Activated T-cell treated with anti-CD3 and anti-CD28 coated beads for 1 hour (primary cell): ENCODE results near the gene SMYD3.
"Not testable (repeated sequence)": the region's sequence is repeated elsewhere in the genome, so short reads cannot be mapped to it uniquely, and the experiment has no call there.

Source experiments
- DNase-seq: peaks from one replicate; pipeline ENCODE4 v3.0.0-alpha.2; 2020; ENCODE audit warnings: low read depth

SMYD3 gene

DNA sequence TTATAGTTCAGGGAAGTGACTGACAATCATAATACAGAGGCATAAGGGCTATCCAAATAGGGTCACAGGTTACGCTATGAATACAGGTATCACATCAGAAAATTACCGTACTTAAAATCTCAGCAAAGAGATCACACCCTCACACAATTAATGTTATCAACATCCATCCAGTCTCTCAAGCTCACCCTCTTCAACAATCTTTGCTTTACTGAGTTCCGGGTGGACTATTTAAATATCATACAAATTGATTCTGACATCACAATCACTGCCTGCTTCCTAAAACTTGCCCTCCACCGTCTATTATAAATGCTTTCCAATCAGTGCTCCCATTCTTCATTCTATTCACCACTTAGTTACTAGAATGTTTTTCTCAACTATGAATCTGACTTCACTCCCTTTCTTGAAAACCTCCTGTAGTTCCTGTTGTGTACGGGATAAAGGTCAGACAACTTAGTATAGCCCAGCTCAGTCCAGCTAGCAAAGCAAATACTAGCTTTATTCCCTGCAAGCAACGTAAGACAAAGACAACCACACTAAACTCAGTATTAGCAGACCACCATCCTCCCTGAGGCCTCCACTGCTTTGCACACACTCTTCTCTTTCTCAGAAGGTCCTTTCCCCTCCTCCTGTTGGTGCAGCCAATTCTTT, 398.7 kb downstream of the SMYD3 start:
- no peak for DNase-seq

DNA sequence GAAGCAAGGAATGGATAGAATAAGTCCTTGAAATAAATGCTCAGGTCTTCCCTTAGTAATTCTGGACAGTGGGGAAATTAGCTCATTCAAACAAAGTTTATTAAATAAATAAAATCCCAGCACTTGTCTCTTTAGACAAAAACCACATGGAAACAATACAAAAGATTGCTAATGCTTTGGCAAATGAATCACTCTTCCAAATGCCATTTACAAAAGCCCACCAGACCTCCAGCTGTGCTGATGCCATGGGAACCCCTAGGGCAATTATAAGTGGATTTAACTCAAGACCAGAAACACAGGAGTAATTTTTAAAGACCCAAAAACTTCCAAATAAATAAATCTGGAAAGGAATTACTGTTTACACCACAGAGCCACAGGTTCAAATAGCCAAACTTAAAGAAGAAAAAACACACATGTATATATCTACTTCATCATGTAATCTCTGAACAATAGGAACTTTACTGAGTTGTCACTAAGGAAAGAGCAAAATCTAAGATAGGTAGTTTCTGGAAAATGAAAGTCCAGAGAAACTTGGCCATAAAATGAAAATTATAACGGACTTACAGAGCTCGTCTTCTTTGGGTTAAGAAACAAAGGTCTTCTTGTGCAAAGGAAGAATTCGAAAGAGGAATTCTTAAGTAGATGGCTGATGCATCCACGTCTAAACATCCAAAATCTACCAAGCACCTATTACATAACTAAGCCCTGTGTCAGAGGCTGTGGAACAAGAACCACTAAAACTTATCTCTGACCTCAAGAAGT, 399.4 kb downstream of the SMYD3 start:
- DNase-seq: no peak

DNA sequence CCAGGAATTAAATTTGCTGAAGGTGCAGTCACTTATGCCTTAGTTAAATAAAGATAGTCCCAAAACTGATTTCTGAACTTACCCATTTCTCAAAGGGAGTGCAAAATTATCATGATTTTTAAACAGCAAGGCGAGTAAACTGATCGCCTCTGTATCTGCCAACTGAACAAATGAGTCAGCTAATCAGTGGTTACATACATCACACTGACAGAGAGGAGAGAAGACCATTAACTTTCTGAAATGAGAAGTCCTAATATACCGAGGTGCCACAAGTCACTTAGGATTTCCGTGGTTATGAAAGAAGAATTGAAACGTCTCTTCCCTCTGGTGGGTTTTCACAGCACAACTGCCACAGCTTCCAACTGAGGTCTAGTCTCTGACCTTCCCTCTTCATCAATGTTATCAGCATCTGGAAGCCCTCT, 400.7 kb downstream of the SMYD3 start:
- no peak for DNase-seq

DNA sequence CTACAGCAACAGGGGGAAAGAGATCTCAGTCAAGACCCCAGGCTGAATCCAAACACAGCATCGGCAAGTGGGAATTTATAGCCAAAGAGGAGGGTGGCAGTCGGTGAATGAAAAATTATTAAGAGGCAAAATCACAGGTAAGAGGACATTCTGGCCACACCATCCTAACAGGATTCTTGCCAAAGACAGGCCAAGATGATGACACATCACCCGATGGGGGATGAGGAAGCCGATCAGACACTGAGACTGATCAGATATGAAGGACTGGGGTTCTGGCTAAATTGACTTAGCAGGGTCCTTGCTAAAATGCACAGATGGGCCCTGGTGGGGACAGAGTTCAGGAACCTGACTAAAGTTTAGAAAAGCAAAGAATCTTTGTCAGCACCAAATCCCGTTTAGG, 402.2 kb downstream of the SMYD3 start:
- DNase-seq: no peak

DNA sequence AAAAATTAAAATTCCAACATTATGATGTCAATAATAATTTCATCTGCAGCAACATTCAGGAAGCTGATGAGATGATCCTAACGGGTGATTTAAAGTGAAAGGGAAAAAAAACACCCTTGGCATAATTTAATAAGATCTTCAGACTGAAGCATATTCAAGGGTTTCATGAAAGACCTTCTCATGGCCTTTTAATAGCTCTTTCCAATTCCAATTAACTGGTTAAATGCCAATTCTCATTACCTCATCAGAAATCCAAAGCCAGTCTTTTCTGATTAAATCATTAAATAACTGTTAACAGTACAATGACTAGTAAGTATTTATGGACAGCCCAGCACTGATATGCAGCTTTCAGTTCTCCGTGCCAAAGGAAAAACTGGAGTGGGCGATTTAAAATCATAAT, 407.5 kb downstream of the SMYD3 start:
- DNase-seq: no peak

DNA sequence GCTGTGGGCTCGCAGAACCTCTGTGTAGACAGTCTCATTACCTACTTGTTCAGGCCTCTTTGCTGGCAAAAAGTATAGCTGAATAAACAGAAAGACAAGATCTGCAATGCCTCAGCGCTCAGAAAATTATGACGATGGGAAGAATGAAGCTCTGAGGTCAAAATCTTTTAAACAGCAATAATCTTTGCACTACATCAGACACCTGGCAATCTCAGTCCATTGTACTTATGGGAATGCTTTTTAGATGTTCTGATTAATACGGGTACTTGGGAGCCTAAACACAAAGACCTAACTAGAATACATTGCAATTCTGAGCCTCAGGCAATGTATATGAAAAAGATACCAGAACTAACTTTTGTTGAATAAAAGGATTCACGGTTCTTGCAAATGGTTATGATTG, 410.7 kb downstream of the SMYD3 start:
- no peak for DNase-seq

DNA sequence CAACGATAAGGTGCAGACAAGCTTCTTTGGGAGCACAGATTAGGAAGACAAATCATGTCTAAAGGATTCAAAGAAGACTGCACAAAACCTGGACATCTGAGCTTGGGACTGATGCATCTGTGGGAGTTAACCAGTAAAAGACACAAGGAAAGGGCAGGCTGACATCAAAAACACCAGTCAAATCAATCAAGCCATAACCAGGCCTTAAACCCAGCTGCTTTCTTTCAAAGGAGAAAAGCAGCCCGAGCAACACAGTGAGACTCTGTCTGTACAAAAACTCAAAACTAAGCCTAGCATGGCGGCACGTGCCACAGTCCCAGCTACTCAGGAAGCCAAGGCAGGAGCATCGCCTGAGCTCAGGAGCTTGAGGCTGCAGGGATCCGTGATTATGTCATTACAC, 411.6 kb downstream of the SMYD3 start:
- DNase-seq: no peak

DNA sequence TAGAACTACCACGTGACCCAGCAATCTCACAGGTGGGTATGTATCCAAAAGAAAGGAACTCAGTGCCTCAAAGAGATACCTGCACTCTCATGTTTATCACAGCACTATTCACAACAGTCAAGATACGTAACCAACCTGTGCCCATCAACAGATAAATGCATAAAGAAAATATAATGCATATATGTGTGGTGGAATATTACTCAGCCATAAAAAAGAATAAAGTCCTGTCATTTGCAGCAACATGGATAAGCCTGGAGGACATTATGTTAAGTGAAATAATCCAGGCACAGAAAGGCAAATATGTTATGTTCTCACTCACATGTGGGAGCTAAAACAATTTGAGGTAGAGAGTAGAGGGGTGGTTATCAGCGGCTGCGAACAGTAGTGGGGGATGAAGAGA, 413.8 kb downstream of the SMYD3 start:
- DNase-seq: no peak

DNA sequence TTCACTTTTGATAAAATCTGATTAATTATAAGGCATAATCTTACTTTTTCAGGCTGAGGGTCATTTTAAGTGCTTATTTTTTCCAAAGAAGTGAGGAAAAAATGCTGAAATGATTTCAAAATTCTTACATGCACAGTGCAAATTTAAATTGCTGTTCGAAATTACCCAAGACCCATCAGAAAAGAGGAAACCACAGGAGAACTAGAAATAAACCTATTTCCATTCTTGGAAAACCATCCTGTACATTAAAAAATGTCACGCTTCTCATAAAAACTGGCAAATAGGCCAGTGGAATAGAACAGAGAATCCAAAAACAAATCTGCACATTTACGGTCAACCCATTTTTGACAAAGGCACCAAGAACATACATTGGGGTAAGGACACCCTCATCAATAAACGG, 414.9 kb downstream of the SMYD3 start:
- DNase-seq: no peak

DNA sequence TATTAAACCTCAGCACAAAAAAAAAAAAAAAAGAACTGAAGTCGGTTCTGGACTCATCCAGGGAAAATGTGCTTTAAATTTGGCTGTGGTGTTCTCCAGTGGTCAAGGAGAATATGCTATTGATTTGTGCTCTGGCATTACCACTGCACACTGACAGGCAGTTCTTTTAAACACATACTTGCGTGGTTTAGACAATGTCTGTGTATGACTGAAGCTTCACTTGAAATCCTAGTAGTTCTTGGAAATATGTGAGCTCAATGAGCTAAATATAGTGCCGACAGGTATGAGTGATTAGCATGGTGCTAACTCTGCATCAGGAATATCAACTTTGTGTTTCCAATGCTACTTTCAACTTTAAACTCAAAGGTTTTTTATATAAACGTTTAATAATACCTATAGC, 415.6 kb downstream of the SMYD3 start:
- DNase-seq: no peak

DNA sequence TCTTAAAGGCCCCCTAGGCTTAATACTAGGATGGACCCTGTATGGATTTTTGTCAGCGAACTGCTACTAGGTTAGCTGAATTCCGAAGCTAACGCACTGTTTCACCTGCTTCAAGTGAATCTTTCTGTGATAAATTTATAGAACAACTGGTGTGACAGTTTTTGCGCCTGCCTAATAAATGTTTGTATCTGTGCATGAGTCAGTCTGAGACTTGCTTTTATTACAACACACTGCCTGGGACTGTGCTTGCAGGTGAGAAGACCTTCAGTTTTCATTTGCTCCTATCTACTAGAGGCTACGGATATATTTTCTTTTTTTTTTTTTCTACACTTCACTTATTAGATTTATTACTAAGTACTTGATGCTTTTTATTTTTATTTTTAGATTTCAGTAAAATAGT, 420.9 kb downstream of the SMYD3 start:
- DNase-seq: no peak

DNA sequence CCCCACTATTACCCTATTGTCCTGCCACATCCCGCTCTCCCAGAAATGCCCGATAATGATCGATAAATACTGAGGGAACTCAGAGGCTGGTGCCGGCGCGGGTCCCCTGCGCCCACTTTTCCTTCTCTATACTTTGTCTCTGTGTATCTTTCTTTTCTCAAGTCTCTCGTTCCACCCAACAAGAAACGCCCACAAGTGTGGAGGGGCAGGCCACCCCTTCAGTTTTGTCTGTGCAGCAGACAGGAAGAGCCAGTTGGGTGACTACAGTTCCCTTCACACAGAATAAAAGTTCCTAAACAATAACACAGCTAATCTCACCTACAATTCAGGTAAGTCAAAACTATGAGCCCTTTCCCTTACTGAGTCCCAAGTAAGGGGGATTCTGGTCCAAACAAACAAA, 423.7 kb downstream of the SMYD3 start:
- no peak for DNase-seq

DNA sequence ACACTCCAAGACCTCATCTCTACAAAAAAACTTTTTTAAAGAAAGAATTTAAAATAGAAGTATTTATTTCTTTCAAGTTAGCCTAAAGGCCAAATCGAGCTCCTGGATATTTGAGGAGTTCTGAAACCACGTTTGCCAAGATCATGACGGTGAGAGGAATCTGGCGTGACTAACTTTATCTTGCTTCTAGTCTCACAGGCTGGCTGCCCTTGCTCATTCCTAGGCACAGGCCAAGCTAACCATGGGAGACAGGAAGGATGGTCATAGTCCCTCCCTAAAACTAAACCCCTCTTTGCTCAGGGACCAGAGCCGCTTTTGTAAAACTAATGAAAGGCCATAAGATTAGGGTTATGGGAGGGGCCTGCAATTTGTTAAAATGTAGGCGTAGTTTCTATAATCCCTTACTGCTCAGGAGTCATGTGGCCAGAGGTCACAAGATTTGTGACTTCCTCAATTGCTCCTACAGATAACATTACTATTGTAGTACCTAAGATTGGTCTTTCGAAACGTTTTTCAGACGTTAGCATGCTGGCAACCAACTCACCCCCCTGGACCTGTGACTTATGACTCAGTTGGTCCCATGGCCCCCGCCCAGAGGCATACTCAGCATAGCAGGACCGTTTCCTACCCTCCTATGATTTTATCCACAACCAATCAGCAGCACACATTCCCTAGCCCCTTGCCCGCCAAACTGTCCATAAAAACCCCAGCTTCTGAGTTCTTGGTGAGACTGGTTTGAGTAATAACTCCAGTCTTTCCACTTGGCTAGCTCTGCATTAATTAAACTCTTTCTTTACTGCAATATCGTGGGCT, 425.0 kb downstream of the SMYD3 start:
- no peak for DNase-seq

DNA sequence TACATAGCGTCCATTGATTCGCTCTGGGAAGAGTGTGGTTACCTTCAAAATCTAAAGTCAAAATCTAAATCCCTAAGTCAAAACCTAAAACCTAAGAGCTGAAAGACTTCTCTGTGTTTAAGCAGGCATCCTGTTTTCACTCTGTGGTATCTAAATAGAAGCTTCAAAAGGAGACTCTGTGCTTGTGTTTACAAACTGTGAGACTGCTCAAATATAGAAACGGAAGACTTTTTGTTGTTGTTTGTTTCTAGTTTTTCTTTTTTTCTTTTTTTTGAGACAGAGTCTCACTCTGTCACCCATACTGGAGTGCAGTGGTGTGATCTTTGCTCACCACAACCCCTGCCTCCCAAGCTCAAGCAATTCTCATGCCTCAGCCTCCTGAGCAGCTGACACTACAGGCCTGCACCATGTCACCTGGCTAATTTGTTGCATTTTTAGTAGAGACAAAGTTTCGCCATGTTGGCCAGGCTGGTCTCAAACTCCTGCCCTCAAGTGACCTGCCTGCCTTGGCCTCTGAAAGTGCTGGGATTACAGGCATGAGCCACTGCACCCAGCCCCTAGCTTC, 425.9 kb downstream of the SMYD3 start:
- no peak for DNase-seq

DNA sequence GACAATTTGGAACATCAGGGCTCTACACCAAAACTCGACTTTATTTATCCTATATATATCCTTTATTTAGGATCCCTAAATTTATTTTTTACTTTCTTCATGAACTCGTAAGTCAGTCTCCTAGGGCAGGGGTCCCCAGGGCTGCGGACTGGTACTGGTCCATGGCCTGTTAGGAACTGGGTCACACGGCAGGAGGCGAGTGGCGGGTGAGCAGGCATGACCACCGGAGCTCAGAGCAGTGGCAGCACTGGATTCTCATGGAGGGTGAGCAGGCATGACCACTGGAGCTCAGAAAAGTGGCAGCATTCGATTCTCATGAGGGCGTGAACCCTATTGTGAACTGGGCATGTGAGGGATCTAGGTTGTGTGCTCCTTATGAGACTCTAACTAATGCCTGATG, 427.0 kb downstream of the SMYD3 start:
- no peak for DNase-seq

DNA sequence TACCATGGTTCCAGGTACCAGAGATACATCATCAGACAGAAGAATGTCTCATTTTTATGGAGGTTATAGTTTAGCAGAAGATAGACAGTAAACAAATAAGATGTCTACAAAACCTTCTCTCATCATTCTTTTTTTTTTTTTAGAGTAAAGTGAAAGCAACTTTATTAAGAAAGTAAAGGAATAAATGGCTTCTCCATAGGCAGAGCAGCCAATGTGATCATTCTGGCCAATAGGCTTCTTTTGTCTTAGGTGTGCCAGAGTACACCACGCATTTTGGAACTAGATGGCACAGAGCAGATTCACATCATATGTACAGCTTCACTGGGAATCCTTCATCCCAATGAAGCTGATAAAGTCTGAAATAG, 428.2 kb downstream of the SMYD3 start:
- DNase-seq: no peak

DNA sequence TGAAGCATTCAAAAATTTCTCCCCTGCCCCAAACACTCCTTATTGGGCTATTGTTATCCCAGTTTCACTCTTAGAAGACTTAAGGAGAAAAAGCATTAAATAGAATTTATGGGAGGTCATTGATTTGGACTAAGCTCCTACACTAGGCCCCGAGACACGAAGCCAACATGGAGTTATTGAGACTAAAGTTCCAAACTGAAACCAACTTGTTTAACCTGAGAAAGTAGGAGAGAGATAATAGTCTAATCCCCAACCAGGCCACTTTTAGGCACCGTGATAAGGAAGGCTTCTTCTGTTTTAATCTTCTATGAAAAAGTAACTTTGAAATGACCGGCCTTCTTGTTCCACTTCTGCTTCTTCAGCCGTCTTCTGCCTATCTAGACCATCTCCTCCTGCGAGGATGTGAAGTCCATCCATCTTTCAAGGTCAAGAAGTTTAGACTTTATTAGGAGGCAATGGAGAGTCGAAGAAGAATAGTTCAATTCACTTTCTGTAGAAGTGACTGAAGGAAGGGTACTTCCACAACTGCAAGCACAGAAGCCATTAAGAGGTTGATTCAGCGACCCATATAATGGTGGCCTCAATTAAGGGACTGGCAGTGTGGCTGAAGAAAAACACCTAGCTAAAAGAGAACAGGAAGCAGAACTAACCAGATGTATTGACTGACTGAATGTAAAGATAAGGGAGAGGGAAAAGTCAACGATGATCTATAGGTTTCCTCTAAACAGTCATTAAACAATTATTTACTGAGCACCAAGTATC, 428.8 kb downstream of the SMYD3 start:
- no peak for DNase-seq

DNA sequence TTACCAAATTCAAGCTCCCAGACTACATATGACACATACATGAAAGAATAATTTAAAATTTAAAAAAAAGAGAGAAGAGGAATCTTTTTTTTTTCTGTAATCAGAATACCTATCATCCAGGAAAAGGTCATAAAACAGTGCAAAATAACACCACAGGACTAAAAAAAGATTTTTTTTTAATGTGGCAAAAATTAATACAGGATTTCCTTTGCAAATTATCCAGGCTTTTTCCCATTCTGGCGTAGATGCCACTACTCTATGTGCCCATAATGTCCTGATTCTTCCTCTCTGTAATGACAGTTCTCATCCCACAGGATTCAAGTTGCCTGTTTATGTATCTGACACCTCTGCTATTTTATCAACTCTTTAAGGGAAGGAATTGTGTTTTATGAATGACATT, 429.6 kb downstream of the SMYD3 start:
- DNase-seq: no peak

DNA sequence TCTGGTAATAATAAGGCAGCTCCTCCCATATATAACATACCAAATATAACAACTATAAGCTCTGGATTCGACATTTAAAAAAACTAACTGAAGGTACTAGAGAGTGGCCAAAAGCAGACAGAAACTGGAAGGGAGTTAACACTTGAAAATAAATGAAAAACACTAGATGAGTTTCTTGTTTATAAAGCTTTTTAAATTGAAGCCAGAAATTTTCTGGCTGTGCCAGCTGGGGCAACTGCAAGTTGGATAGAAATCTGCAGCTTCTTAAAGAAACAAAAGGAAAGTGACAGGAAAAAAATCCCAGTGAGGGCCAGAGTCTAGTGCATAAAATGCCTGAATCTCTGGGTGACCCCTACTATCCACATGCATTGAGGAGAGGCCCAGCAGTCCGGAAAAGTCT, 432.7 kb downstream of the SMYD3 start:
- no peak for DNase-seq

DNA sequence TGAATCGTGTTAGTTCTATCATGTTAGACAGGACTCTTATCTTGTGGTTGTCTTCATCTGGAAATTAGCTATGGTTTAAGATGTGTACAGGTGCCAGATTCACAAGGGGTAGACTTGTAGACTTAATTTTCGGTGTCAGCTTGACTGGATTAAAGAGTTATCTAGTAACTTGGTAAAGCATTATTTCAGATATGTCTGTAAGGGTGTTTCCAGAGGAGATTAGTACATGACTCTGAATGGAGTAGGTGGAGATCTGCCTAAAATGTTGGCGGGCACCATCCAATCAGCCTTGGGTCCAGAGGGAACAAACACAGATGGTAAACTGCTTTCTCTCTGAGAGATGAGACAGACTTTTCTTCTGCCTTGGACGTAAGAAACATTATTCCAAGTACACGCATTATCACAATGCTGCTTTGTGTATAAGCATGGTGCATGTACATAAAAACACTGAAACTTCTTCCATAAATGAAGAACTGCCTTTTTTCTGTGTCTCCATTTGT, 434.6 kb downstream of the SMYD3 start:
- DNase-seq: no peak

DNA sequence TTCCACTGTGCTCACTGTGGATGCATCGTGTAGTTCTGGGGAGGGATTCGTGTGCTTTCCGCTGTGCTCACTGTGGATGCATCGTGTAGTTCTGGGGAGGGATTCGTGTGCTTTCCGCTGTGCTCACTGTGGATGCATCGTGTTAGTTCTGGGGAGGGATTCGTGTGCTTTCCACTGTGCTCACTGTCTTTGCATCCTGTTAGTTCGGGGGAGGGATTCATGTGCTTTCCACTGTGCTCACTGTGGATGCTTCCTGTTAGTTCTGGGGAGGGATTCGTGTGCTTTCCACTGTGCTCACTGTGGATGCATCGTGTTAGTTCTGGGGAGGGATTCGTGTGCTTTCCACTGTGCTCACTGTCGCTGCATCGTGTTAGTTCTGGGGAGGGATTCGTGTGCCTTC, 435.1 kb downstream of the SMYD3 start:
- DNase-seq: not testable (repeated sequence)

DNA sequence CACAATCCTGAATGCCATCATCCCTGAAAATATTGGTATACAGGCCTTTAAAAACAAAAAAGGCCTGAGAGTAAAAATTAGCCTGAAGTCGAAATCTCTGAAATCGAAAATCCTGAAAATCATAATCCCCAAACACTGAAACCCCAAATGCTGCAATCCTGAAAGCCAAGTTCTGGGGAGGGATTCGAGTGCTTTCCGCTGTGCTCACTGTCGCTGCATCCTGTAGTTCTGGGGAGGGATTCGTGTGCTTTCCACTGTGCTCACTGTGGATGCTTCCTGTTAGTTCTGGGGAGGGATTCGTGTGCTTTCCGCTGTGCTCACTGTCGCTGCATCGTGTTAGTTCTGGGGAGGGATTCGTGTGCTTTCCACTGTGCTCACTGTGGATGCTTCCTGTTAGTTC, 435.5 kb downstream of the SMYD3 start:
- DNase-seq: not testable (repeated sequence)
